D721Med (cell line): Measurements from ENCODE around the gene GPR37L1.
"Not testable (repeated sequence)": the region's sequence is repeated elsewhere in the genome, so short reads cannot be mapped to it uniquely, and the experiment has no call there.

Experiments used
- DNase-seq: peaks from one replicate; pipeline ENCODE4 v3.0.0; 2011; ENCODE audit warnings: low spot score; ENCODE audit not compliant: insufficient read length
- FAIRE-seq: peaks from 2 replicates; lab custom pipeline; 2011; peaks lifted over from hg19 to GRCh38; lab: Jason Lieb, UNC
- TF ChIP-seq, protein P1 (sequence below): IDR thresholded peaks from 2 replicates; pipeline ENCODE4 v1.5.1; 2012; ENCODE audit warnings: mild to moderate bottlenecking, control low read depth; ENCODE audit not compliant: insufficient read depth; ENCODE audit errors: missing control alignments

The GPR37L1 gene

DNA sequence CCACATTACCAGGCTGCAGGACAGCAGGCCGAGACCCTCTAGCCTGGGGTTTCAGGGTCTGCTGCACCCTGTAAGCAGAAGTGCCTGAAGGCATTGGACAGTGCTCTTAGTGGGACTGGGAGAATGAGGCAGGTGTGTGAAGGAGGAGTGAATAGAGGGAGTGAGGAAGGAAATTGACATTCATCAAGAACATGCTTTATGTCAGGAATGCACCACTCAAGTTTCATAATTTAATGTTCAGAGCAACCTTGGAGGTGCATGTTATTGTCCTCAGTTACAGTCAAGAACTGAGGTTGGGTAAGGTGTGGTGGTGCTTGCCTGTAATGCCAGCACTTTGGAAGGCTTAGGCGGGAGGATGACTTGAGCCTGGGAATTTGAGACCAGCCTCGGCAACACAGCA, 11.7 kb upstream of the GPR37L1 start:
- TF ChIP-seq, protein P1, sequence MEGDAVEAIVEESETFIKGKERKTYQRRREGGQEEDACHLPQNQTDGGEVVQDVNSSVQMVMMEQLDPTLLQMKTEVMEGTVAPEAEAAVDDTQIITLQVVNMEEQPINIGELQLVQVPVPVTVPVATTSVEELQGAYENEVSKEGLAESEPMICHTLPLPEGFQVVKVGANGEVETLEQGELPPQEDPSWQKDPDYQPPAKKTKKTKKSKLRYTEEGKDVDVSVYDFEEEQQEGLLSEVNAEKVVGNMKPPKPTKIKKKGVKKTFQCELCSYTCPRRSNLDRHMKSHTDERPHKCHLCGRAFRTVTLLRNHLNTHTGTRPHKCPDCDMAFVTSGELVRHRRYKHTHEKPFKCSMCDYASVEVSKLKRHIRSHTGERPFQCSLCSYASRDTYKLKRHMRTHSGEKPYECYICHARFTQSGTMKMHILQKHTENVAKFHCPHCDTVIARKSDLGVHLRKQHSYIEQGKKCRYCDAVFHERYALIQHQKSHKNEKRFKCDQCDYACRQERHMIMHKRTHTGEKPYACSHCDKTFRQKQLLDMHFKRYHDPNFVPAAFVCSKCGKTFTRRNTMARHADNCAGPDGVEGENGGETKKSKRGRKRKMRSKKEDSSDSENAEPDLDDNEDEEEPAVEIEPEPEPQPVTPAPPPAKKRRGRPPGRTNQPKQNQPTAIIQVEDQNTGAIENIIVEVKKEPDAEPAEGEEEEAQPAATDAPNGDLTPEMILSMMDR = no peak
- no peak for DNase-seq
- no peak for FAIRE-seq

DNA sequence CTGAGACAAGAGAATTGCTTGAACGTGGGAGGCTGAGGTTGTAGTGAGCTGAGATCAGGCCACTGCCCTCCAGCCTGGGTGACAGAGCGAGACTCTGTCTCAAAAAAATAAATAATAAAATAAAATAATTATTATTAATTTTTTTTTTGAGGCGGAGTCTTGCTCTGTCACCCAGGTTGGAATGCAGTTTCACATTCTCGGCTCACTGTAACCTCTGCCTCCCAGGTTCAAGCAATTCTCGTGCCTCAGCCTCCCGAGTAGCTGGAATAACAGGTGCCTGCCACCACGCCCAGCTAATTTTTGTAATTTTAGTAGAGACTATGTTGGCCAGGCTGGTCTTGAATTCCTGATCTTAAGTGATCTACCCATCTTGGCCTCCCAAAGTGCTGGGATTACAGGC, 11.1 kb upstream of the GPR37L1 start:
- FAIRE-seq, DNase-seq: not testable (repeated sequence)

DNA sequence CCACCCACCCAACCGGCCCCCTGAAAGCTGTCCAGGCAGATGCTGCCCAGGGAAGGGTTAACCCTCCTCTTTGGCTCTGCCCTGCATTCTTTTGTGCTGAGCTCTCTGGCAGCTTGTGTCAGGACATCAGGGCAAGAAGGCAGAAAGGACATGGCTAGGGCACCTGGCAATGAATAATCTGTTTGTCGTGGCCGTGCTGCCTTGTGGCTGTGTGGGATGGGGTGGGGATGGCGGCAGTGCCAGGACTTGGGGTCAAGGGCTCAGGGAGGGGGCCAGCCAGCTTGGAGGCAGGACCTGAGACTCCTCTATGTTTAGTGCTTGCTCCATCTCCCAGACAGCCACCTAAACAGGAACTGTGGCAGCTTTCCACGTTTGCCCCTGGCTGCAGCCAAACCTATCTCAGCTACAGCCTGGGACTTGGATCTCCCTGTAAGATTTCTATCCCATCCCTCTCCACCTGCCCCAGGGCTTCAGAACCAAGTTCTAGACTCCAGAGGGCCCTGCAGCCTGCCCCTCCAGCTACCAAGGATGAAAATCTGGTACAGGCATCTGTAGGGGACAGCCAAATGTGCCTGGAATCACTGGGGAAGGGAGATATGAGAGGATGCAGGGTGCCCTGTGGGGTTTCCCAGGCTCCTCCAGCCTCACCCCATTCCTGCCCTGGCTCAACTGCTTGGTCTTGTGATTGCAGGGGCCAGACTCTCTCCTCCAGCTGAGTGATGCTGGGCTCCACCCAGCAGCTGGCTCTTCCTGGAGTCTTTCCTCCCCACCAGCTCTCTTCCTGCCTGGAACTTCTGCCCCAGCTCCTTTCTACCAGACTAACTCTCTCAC, 9.6 kb upstream of the GPR37L1 start:
- TF ChIP-seq, protein P1 = no peak
- no peak for FAIRE-seq
- peak; percentile 16 for DNase-seq

DNA sequence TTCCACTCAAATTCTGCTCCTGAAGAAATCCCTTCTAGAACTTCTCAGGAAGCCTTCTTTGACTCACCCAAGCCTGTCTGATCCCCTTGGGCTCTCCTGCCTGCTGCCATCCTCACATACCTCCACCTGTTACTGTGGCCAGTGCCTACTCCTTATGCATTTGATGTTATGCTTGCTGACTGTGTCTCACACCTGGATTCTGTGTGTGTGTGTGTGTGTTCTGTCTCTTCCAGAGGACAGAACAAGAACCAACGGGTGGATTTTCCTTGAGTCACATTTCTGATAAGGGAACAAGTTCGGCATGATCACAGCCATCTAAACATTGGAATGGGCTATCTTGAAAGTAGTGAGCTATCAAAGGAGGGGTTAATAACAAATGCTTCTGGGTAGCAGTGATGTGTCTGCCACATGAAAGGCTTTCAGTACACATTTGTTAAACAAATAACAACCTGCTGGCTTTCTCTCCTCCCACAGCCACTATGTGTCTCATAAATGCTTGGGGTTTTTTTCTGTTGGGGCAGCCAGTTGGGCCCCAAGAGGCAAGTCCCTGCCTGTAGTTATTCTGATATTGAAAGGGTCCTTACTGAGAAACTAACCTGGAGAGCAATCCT, 8.9 kb upstream of the GPR37L1 start:
- no peak for DNase-seq

DNA sequence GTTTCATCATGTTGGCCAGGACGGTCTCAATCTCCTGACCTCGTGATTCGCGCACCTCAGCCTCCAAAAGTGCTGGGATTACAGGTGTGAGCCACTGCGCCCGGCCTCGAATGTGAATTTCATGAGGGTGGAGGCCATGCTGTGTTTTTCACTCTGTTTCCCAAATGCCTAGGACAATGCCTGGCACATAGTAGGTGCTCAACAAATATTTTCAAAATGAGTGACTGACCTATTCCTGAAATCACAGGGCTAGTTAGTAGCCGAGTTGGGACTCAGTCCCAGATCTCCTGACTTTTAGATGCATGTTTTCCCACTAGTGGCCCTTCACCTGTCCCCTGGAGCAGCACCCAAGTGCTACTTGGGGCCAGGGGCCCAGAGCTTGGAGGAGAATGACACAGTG, 6.4 kb upstream of the GPR37L1 start:
- FAIRE-seq (no peak), DNase-seq (no peak)
- TF ChIP-seq, protein P1 = no peak

More for the DNA sequence above, 8.9 kb upstream of the GPR37L1 start:
- FAIRE-seq = no peak
- TF ChIP-seq, protein P1 = no peak

DNA sequence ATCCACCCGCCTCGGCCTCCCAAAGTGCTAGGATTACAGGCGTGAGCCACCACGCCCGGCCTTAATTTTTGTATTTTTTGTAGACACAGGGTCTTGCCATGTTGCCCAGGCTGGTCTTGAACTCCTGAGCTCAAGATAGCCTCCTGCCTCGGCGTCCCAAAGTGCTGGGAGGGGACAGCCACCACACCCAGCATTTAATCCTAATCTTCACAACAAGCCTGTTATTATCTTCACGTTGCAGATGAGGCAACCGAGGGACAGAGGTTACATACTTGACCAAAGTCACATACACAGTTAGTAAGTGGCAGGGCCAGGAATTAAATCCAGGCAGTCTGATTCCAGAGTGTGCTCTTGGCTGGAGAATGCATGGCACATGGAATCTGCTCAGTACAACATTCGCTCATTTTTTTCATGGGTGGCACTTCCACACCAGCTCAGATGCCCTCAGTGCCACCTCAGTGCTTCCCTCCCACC, 4.8 kb upstream of the GPR37L1 start:
- FAIRE-seq = no peak
- no peak for DNase-seq
- TF ChIP-seq, protein P1 = no peak

DNA sequence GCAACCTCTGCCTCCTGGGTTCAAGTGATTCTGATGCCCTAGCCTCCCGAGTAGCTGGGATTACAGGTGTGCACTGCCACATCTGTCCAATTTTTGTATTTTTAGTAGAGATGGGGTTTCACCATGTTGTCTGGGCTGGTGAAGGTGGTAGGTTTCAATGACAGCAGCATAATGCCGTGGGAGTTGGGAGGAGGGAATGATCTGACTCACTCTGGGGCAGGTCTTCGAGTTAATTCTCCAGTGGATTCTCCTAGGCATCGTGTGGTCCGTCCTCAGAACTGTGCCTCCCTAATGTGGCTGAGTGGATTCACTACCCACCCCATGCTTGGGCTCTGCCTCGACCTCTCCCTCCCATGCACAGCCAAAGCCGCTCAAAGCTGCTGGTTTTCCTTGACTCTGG, 1.7 kb upstream of the GPR37L1 start:
- FAIRE-seq (no peak), DNase-seq (no peak)
- TF ChIP-seq, protein P1 = no peak
